Stimulated activated CD8-positive, alpha-beta memory T cell treated with anti-CD3 and anti-CD28 coated beads, Interleukin-15, amount 100 ng/mL, for 24 hours (primary cell): ENCODE measurements around the gene NDST4.

ENCODE experiments used
- DNase-seq: peaks from one replicate; pipeline ENCODE4 v3.0.0-alpha.2; 2020; ENCODE audit warnings: low read depth

NDST4 gene

GRCh38 chr4:114907568-114907967 lies 205.9 kb downstream of the NDST4 start:
- DNase-seq, result no peak

DNA sequence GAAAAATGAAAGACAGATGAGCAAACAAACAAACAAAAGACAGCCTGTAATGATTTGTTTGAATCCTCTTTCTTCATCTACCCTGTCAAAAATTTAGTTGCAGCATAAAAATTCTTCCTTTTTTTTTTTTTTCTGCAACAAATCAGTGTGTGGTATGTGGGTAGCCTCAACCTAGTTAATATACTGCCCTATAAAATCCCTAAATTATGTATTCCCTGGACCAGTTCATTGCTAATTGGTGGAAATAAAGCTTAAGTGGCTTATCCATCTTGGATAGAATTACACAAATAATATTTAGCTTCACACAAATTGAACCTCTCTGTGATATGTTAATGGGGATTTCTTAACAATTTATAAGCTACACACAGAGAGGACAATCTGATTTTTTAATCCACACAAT lies 208.4 kb downstream of the NDST4 start:
- no peak for DNase-seq

DNA sequence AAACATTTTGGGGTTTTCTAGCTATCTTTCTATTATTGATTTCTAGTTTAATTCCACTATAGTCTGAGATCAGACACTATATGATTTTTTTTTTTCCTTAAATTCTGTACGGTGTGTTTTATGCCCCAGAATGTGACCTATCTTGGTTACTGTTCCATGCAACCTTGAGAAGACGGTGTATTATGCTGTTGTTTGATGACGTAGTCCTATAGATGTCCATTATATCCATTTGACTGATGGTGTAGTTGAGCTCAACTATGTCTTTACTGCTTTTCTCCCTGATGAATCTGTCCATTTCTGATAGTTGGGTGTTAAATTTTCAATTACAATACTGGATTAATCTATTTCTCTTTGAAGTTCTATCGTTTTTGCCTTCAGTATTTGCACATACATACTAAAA lies 212.5 kb downstream of the NDST4 start:
- DNase-seq, result no peak

DNA sequence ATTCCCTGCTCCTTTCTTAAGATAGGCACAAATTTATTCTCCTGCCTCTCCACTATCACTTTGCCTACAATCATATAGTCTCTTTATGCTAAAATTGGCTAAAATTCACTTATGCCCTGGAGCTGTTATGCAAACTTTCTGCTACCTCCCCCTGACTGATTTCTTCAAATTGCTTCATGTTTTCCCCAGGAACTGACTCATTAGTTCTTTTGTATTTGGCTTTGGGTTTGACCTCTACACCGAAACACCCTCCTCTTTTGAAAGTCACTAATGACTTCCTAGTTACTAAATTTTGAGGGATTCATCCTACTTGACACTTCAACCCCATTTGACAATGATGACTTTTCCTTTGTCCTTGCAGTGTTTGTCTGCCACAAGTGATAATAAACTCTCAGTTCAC lies 222.6 kb downstream of the NDST4 start:
- DNase-seq, result no peak

DNA sequence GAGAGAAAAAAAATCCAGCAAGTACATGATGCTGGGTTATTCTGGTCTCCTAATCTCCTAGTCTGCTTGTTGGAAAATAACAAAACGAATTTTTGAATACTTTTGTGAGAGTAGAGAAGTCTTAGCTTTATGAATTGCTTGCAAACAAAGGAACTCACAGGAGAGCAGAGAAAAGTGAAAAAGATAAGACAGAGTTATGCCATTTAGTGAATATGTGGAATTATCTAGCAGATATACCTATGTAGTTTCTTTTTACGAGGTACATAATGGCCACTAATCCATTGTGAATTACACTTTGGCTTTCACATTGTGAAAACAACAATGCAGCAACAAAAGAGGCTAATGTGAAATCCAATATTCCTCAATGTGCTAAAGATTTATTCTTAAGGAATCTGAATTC lies 226.7 kb downstream of the NDST4 start:
- DNase-seq, result no peak

- no peak for DNase-seq
Measured at GRCh38 chr4:114883641-114884040, 229.8 kb downstream of the NDST4 start.

GRCh38 chr4:114879916-114880669 lies 233.3 kb downstream of the NDST4 start:
- no peak for DNase-seq

DNA sequence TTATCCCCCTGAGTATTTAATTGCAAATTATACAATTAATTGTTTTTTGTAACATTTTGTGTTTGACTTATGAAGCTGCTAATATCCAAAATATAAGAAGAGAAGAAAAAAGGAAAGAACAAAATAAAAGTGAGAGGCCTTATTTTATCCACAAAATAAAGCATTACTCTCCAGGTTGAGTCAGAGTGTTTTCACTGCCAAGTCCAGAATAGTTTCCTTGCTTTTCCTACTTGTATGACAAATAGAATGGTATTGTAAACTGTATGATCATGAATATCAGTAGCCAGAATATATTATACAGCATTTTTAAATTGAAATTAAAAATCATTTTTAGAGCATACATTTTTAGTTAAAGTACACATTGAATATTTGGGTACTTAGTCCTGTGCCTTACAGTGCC lies 237.8 kb downstream of the NDST4 start:
- DNase-seq, result no peak

- no peak for DNase-seq
Measured at GRCh38 chr4:114874321-114874720, 239.1 kb downstream of the NDST4 start.

GRCh38 chr4:114870987-114871386 lies 242.4 kb downstream of the NDST4 start:
- no peak for DNase-seq

DNA sequence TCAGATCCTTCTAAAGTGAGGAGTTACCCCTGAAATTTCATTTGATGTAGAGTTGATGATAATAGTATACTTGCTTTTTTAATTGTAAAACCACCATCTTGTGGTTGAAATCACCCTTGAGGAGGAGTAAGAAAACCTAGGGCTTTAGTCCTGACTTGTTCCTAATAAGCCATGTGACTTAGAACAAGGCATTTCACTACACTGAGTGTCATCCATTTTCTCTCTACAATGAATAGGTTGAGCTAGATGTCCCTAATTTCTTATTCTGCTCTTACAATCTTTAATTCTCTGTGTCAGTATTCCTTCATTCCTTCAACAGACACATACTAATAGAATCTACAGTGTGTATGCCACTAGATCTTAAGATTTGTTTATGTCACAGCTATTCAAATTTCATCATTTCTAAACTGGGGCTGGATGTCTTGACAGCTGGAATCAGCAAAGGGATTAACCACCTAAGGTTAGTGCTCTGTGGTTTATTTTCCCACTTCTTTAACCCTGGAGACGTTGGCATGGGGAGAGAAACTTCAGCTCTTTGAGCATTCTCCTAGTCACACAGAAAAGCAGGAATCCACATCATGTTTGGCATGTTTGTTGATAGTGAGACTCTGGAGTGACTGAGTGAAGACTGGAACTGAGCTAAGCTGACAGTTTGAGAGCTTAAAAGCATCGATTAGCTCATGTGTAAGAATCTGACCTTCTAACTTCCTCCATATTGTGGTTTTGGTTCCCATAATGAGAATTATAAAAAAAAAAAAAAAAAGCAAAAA lies 246.3 kb downstream of the NDST4 start:
- no peak for DNase-seq

GRCh38 chr4:114864060-114864459 lies 249.4 kb downstream of the NDST4 start:
- DNase-seq, result no peak

- no peak for DNase-seq
Measured at GRCh38 chr4:114860786-114861185, 252.6 kb downstream of the NDST4 start.

- no peak for DNase-seq
Measured at GRCh38 chr4:114857831-114858230, 255.6 kb downstream of the NDST4 start.

- DNase-seq, result no peak
Measured at GRCh38 chr4:114839986-114840385, 273.4 kb downstream of the NDST4 start.

DNA sequence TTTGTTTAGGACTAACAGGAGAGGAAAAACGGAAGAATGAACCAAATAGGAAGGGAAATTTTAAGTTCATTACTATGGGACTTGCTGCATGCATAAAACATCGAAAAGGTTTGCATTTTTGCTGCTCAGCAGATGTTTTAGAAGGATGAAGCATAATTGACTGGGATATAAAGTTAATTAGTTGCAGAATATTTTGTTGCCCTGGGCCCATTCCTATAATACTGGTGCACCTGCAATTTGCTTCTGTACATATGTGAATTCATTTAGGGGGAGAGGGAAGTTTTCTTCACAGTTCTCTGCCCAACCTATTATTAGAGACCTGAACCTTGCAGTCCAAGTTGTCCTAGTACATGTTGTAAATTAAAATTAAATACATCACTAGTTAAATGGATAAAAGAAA lies 282.8 kb downstream of the NDST4 start:
- no peak for DNase-seq

GRCh38 chr4:114827651-114828050 lies 285.8 kb downstream of the NDST4 start:
- DNase-seq, result no peak

DNA sequence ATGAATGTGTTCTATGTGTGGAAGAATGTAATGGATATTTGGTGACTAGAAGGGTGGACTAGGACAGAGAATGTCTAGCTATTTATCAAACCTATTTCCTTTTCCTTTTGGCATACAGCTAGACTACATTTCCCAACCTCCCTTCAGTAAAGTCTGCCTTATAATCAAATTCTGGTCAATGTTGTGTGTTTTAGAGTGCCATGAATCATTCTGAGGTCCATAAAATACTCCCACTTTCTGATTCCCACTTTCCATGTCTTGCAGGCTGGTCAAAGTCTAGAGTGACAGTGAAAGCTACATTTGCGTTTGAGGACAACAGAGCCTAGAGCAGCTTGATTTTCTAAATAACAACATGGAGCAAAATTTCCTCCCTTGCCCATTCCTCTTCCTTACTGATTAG lies 297.7 kb downstream of the NDST4 start:
- no peak for DNase-seq

DNA sequence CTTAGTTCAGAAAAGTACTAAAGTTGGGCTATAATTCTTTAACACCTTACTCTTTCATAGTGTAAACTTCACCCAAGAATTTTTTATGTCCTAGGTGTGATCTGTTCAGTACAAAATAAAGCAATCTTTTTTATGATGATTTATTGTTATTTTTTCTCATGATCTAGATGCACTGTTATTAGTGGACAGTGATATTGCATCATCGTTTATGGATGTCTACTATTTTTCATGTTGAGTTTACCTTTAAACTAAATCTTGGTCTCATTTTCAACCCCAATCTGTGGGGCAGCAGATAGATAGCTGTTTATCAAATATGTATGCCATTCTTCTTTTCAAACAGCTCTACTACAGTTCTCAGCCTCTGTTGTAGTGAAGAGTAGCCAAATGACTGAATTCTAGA lies 299.5 kb downstream of the NDST4 start:
- DNase-seq, result no peak

DNA sequence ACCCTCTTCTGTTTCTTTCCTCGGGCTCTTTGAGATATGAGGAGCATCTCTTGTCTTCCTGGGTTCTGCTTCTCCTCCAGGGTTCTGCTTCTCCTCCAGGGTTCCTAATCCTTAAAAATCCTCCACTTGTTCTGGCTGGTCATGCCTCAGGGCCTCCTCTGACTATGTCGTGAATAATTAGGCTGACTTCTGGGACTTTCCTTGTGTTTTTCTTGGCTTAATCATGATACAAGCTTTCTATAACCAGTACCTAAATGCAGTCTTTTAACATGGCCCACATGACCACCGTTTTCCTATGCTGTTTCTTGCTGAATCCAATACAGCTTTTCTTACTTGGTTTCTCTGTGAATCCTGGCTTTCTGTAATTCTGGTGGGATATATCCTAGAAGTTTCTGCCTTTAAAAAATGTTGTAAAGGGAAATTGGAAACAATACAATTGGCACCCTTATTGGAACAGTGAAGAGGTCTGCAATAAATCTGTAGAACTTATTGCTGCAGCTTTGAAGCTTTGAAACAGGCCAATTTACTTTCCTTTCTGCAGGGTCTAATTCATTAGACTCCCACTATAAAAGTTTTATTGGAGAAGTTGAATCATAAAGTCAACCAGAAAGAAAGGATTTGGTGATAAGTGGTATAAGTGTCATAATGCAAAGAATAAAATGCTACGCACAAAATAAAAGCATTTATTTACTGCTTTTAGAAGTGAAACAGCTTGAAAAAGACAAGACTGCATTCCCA lies 301.7 kb downstream of the NDST4 start:
- DNase-seq, result no peak

DNA sequence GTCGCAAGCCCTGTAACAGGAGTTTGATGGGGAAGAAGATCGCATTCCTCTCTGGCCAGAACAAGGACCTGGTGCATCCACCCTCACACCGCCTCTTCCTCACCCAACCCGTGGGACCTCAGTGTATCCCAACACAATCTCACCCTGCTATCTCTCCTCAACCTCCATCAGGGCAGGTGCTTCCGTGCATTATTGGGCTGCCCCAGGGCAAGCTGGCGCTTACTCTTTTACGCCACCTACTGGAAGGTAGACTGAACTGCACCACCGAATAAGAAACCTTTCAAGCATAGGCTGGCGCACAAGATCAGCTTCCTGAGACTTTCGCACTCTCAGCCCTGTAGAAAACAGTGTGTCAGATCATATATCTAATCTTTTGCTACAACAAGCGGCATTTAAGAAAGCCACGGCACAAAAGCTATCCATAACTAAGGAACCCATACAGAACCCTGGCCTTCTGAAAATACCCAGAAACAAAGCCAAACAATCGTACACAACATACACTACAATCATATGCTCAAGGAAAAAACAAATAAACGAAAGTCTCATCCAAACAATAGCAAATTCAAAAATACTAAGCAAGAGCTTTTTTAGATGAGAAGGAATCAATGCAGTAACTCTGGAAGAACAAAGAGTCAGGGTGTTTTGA lies 305.5 kb downstream of the NDST4 start:
- no peak for DNase-seq

DNA sequence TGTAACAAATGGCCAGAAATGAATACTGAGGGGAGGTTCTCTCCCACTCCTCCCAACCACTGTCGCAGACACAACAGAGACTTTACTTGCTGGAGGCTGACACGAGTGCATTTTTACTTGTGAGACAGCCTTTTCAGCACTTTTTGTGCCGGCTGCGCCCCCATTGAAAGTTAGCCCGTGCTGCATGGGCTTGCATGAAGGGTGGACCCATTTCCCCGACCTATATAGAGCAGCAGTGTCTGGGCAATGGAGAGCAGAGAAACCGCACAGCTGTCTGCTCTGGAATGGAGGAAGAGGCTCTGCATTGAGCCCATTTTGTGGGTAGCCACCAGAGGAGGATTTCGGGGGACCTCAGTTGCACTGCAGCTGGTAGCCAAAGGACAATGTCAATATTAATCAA lies 306.1 kb downstream of the NDST4 start:
- DNase-seq, result no peak

DNA sequence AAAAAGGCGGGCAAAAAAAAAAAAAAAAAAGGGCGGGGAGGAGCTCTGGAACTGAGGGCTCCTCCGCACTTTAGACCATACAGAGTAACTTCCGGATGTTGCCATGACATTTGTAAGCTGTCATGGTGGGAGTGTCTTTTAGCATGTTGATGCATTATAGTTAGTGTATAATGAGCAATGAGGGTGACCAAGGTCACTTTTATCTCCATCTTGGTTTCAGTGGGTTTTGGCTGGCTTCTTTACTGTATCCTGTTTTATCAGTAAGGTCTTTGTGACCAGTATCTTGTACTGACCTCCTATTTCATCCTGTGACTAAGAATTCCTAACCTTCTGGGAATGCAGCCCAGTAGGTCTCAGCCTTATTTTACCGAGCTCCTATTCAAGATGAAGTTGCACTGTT lies 321.4 kb downstream of the NDST4 start:
- no peak for DNase-seq
